Measurements from ENCODE around the gene KRT2. TPM values are rescaled to one million over a fixed set of nuclear protein-coding genes. Genes with fewer than 3 reads are reported as not detected.
"Not testable (repeated sequence)": the region's sequence is repeated elsewhere in the genome, so short reads cannot be mapped to it uniquely, and the experiment has no call there.

Gene KRT2
- total RNA-seq, 1 experiment from 2014 or later = not detected

DNA sequence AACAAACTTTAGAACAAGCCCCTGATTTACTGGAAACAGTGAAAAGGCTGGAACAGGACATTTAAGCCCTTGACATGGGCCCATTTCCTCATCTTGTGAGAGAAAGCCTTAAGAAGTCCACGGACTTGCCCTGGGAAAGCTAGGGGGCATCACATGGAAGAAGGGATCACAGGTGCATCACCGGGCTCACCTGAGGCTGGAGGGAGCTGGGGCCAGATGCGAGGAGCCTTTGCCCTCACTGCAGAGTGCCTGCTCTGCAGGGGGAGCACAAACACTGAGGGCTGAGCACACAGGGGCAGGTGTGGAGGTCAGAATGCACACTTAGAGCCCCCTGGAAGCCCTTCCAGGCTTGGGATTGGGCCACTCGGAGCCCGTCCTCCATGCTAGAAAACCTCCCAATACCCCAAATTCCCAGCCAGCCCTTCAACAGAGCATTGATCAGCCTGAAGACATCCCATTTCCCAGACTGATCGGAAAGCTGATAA lies 33.4 kb upstream of the KRT2 start:
- no peak for DNase-seq (ENCODE audit: low spot score)

DNA sequence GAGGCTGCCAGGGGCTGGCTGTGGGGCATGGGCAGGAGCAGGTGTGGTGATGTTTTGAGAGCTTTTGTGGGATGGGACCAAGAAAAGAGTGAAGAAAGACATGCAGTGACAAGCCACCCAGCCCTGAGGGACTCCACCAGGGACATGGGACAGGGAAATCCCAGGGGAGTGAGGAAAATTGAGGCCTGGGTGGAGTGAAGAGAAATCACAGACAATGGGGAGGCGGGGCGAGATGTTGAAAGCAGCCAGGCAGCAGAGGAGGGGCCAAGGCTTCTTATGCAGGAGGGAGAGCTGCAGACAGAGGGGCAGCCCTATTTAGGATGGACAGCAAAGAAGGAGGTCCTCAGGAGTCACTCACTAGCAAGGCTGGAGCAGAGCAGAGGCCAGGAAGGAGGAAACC lies 32.4 kb upstream of the KRT2 start:
- no peak for DNase-seq (ENCODE audit: low spot score)

DNA sequence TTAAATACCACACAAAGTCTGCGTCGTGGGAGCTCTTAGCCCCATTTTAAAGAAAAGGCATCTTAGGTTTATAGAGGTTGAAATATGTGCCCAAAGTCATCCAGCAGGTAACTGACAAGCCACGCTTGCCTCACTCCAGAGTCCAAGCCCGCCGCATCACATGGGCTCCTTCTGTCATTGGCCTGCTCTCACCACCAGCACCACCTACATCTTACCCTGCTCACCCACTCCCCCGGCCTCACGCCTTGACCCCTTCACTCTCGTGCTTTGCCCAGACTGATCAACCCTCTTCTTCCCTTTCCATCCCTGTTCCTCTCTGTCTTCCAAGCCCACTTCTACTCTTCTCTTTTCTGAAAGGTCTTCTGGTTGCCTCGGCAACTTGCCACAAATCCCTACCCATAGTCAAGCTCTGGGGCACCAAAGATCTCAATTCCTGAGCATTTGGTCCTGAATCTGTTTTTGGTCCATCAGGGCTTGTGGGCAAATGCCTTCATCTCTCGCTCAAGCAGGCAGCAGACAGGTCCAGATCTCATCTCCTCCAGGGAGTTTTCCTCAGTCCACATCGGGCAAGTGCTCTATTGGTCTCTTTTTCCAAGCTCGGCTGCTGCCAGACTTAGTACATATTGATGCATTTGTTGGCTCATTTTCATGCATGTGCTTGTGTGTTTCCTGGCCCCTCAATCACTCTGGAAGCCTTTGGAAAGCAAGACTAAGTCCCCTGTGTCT lies 31.7 kb upstream of the KRT2 start:
- no peak for DNase-seq (ENCODE audit: low spot score)

DNA sequence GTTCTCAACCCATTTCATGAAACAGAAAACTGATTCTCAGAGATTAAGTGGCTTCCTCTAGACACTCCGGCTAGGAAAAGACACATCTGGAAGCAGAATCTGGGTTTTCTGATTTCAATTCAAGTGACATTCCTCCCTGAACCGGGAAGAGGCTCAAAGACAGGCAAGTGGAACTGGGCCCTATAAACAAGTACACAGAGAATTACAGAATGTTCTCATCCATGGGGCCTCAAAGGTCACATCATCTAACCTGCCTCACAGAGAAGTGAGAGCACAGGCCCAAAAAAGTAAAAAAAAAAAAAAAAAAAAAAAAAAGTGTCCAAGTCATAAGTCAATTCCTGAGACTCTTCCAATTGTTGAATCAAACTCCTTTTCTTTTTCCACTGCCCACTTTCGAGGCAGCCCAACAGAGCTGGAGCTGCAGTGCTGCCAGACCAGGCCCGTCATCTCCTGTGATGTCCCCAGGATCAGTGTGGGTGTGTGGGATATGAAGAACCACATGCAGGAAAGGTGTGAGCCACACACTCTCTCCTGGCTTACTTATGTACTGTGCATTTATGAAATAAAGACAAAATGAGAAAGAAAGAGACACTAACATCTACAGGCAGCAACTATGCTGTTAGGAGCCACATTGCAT lies 31.0 kb upstream of the KRT2 start:
- no peak for DNase-seq (ENCODE audit: low spot score)

DNA sequence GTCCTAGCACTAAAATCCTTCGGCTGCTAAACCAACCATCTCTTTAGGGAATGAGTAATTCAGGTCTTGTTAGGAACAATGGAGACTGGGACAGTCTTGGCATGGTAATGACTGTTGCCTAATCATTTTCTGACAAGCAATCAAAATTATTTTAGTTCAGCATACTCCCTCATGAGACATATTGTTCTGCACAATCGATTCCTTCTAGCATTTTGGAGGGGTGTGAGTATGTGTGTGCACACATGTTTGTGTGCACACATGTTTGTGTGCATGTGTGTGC lies 30.3 kb upstream of the KRT2 start:
- no peak for DNase-seq (ENCODE audit: low spot score)

DNA sequence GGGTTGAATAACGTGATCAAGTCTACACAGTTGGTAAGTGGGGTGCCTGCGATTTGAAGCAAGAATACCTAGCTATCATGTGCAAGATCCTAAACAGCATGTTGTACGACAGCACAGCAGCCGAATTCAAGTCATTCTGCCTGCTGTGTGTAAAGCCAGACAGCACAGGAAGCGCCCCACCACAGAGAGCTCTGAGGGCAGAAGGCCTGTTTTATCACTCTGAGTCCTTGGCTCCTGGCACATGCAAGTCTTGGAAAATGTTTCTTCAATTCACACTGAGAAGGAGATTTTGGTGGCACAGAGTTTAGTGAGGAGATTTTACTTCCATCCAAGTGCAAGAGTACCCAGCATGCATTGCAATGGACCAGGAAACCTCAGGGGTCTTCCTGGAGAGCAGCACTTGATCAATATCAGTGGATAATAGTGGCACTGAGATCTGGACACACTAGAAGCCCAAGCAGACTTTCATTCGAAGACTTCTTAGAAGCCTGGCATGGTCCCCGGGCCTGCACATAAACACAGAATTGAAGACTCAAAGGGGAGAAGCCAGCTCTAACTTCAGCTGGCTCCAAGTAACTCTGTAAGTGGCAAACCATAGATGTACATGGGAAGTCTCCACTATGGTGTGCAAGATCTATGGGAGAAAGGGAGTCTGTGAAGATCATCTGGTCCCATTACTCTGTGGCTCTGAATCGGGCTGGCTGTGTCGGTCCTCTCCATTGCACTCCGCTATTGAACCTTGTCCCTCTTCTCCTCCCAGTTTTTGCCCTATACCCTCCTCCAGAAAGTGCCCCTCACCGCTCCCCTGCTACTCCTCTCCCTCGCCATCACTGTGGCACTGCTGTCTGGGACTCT lies 29.7 kb upstream of the KRT2 start:
- no peak for DNase-seq (ENCODE audit: low spot score)

DNA sequence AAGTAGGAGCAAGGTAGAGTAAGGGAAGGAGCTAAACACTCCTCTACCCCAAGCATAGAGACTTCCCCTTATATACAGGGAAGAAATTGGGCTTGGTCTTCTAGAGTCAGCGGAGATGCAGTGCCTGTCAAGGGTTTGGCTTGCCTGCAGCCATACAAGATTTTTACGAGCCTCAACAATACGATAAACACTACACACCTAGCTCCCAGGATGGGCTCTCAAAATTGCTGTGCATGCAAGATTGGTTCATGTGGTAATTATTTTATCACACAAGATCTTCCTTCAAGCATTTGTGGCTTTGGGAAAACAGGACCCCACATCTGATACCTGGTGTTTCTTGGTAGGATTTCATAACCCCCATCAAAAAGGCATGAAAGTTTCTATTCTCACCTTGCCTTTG lies 28.4 kb upstream of the KRT2 start, which contains the start of gene KRT1:
KRT1 (minus strand) TSS at position 45 of the 400 bp plus-strand sequence. CDS start 59 bp downstream, outside the sequence.
- DNase-seq (ENCODE audit: low spot score) = no peak

DNA sequence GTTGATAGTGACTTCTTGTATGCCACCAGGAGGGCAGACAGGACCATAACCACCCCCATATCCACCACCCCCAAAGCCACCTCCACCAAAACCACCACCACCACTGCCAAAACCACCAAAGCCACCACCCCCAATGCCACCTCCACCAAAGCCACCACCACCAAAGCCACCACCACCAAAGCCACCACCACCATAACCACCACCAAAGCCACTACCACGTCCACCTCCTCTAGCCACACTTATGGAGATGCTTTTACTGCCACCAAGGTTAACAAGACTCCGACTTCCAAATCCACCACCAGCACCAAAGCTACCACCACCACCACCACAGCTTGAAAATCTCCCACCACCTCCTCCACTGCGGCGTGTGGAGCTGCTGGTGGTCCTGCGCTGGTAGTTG lies 27.9 kb upstream of the KRT2 start:
- DNase-seq (ENCODE audit: low spot score) = no peak

DNA sequence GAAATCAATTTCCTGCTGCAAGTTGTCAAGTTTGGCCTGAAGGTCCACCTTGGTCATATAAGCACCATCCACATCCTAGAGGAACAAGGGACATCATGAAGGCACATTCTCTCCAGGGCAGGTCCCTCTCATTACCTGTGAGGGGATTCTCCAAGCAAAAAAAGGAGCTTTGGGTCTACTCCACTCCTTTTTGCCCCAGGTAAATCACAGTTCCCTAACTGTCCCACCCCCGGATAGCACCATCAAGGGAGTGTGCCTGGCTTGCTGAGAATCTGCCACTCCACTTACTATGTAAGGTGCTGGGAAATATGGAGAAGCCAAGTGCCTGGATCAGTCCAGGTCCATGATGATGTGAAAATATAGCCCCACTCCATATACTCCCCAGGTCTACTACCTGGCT lies 25.7 kb upstream of the KRT2 start:
- no peak for DNase-seq (ENCODE audit: low spot score)

DNA sequence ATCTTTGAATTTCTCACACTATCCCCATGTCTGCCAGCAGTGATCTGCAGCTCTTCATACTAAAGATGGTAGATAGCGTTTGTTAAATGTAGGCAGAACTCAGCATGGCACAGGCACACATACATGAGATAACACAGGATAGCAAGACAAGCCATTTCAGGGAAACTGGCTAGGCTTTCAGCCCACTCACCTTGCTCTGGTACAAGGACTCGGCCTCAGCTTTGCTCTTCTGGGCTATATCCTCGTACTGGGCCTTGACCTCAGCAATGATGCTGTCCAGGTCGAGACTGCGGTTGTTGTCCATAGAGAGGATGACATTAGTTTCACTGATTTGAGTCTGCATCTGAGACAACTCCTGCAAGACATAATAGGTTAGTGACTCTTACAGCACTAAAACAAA lies 25.1 kb upstream of the KRT2 start:
- no peak for DNase-seq (ENCODE audit: low spot score)

DNA sequence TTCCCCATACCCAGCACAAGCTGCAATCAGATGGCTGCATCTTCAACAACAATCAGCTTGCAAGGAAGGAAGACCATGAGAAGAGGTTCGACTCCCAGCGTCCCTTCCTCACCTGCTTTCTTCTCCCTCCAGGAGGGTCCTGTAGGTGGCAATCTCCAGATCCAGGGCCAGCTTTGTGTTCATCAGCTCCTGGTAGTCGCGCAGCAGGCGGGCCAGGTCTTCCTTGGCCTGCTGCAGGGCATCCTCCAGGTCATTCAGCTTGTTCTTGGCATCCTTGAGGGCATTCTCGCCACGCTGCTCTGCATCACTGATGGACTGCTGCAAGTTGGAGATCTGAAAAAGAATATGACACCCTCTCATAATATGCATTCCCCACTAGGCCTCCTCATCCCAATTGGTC lies 24.2 kb upstream of the KRT2 start:
- no peak for DNase-seq (ENCODE audit: low spot score)

DNA sequence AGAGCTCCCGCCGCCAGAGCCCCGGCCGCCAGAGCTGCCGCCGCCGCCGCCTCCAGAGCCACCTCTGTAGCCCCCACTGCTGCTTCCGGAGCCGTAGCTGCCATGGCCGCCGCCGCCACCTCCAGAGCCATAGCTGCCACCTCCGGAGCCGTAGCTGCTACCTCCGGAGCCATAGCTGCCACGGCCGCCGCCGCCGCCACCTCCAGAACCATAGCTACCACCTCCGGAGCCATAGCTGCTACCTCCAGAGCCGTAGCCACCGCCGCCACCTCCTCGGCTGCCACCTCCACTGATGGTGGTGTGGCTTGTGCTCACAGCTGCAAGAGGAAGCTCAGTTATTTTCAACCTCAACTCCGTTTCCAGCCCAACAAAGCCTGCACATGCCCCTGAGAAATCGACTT lies 23.3 kb upstream of the KRT2 start:
- DNase-seq (ENCODE audit: low spot score) = no peak

DNA sequence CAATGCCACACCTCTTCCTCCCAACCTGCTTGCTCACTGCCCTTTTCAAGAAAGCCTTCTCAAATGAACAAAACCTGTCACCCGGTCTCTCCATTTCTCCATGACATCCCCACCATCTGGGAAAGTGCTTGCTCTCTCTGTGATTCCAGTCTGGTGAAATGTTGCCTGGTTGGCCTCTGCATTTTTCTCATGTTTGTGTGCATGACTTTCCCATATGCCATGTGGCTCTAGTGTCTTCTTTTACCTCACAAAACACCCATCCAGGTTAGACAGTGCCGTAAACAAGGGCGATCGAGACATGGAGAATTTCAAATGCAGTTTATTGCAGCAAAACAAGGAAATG lies 22.4 kb upstream of the KRT2 start:
- DNase-seq (ENCODE audit: low spot score) = no peak

DNA sequence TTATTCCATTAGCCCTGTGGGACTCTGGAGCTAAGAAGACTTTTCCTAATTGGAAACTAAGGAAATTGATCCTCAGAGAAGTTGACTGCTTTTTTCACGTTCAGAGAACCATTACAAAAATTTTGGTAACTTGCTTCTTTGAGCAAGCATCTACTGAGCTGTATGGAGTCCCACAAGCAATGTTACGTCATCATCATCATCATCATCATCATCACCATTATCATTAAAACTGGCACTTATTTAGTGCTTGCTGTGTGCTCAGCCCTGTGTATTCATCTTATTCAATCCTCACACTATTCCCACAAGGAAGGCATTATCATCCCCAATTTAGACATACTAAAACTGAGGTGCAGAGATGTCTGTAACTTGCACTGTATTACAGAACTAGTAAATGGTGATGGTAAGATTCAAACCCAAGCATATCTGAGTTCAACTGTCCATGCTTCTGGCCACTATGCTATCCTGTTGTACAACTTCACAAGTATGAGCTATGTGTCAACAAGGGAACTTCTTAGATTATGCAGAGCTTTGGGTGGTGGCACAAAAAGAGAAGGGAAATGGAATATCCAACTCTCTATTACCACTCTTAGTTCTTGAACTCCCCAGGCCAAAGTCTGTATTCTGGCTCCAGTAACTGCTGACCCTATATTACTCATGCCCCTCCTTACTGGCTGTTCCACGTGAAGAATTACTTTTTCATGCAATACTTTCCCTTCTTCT lies 21.9 kb upstream of the KRT2 start:
- no peak for DNase-seq (ENCODE audit: low spot score)

DNA sequence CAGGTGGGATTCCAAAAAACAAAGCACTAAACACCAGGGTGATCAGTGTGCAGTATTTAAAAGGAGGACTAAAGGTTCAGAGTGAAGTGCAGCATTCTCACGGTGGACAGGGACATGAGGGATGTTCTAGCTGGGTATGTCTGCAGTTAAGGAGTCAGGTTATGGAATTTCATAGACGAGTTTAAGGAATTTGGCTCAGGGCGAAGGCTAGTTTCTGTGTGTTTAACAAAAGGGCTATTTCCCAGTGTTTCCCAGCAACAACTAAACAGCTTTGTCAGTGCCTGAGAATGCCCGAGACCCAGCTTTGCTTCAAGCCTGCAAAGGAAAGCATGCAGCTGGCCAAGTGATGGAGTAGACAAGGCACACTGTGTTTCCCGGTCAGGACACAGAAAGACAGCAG lies 21.2 kb upstream of the KRT2 start:
- no peak for DNase-seq (ENCODE audit: low spot score)

DNA sequence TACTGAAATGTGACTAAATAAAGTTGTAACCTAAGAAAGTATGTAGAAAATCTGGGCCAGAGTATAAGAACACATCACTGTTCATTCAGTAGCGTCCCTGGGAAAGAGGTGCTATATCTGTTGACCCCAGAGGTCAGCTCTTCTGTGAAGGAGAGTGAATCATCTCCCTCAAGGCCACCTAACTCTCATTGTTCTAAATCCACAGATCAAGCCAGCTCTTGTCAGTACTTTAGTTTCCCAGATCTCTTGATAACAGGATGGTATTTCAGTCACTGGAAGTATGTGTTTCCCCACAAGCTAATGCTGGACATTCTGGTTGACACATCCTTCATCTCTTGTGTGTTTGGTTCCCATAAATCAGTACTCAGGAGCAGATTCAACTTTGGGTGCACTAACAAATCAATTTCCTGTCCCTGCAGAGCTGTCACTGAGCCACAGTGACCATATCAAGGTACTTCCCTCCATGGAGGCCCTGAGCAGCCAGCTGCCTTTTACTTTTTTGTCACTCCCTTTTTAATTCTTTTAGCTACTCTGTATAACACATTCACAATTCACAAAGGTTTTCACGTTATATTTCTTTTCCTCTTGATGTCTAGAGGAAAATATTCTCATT lies 20.4 kb upstream of the KRT2 start:
- DNase-seq (ENCODE audit: low spot score) = no peak

DNA sequence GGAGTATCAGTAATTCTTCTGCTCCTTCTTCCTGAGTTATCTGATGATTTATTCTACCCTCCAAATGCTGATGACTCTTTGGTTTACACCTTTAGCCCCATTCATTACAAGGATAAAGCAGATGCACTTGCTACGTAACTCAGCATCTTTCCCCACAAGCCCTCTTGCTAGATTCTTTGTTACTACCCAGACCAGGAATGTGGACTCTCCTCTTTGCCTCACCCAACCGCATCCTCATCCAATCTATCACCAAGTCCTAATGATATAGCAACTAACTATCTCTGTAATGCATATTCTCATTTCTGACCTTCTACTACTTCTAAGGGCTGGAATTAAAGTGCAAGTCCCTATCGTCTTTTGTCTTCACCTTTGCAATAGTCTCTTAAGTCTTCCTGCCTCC lies 18.9 kb upstream of the KRT2 start:
- no peak for DNase-seq (ENCODE audit: low spot score)

DNA sequence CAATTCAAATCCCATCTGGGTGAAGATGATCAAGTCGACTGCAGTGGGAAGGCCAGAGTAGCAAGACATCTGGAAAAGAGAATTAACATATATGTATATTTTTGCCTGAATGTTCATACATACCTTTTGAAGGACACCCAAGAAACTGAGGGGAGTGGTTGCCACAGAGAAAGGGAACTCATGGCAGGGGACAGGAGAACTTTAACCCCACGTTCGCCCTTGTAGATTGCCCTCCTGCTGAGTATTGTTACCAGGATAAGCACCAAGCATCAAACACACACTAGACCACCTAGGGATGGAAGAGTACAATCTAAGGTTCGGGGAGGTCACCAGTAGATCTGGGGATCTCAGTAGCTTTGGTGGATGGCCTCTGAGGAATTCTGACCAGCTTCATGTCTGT lies 18.5 kb upstream of the KRT2 start:
- no peak for DNase-seq (ENCODE audit: low spot score)

DNA sequence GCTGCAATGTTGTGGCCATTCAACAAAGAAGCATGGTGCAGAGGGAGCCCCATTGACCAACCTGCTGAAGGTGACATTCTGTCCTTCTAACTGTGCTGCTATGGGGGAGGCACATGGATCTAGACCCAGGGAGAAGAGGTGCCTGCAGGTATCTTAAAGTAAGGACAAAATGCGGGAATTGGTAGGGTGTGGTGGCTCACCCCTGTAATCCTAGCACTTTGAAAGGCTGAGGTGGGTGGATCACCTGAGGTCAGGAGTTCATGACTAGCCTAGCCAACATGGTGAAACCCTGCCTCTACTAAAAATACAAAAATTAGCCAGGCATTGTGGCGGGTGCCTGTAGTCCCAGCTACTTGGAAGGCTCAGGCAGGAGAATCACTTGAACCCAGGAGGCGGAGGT lies 17.9 kb upstream of the KRT2 start:
- not testable (repeated sequence) for DNase-seq (ENCODE audit: low spot score)

DNA sequence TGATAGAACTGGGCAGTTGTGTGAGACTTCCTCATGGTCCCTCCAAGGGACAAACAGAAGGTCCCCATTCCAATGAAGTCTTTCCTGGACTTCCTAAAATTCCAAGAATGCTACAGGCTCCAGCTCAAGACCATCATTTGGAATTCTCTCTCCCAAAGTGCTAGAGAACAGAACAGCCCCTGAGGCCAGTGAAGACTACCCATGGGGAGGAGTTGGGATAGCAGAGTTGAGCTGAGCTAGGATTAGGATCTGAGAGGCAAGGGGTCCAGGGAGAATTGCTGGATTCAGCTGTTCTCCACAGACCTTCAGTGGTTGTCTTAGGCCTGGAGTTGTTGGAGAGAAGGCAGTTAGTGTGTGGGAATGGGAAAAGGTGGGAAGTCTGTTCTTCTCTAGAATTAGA lies 17.4 kb upstream of the KRT2 start:
- no peak for DNase-seq (ENCODE audit: low spot score)

DNA sequence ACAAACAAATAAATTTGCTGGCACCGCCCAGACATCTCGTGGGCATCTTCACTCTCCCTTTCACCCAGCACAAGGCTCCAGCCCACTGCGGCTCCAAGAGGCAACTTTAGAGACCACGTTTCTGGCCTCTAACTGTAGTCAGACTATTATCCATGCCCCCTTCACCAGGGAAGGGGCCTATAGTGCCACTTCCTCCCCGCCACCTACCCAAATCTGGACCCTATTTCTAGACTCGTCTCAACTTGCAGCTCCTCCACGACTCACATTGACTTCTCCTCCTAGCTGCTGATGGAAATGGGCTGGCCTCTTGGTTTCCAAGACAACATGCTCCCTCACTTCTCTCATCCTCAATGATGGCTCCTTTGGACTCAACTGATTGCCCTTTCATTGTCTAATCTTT lies 15.9 kb upstream of the KRT2 start:
- no peak for DNase-seq (ENCODE audit: low spot score)

DNA sequence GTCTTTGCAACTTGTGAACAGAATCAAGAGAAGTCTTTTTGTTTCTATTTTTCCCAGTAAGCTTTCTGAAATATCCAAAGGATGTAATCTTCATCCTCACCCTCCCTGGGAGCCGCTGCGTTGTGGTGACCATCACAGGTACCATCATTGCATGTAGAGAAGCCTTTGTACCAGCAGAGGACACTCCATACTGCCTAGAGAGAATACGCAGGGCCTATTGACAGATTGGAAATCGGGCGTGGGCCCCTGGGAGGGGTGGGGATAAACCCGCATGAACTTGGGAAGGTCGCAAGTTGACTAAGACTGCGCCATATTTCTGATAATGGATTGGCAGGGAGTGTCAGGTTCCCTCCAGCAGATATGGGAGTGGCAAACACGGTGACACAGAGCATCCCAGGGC lies 15.5 kb upstream of the KRT2 start:
- no peak for DNase-seq (ENCODE audit: low spot score)

All from HT-29 (cell line).